PC-9 (cell line): Measurements from ENCODE around the gene PLCH2. TPM values are rescaled to one million over a fixed set of nuclear protein-coding genes. Genes with fewer than 3 reads are reported as not detected.
A peak's percentile ranks its signal among the peaks of the same experiment; 100 is the strongest.

Source experiments
- BruUV-seq: library from RNA; stranded (reverse); fragments of 400-500 nt; replicated peaks from 2 replicates; lab custom pipeline; 2021; lab: Mats Ljungman, UMichigan
- CTCF ChIA-PET: fragments of 300-600 bp; sonication (Branson Sonifier 250); formaldehyde crosslinking; loops from one replicate; lab custom pipeline; 2022; ENCODE audit warnings: antibody characterized with exemption; lab: Charles Lee
- POLR2A ChIA-PET: fragments of 300-600 bp; sonication (Branson Sonifier 250); formaldehyde crosslinking; loops from one replicate; lab custom pipeline; 2022; ENCODE audit warnings: antibody characterized with exemption; ENCODE audit not compliant: unreplicated experiment; lab: Charles Lee
- DNase-seq, 2 experiments: peaks; one replicate each; pipeline versions ENCODE4 v3.0.0 to v3.0.0-alpha.2; 2015 to 2022; ENCODE audit warnings: mixed read lengths in 1 of 2
- H2AFZ ChIP-seq: fragments of 200-600 bp; sonication (generic); 2 replicates; pipeline ENCODE4 v1.8.1; 2017; ENCODE audit warnings: antibody characterized with exemption
- H3F3A ChIP-seq: fragments of 200-600 bp; sonication (generic); 2 replicates; pipeline ENCODE4 v1.8.1; 2017; ENCODE audit warnings: antibody characterized with exemption, mild to moderate bottlenecking, low read depth; ENCODE audit not compliant: insufficient read depth
- H3K27ac ChIP-seq: fragments of 200-600 bp; sonication (generic); 2 replicates; pipeline ENCODE4 v1.6.1; 2016; ENCODE audit warnings: mixed run types
- H3K27me3 ChIP-seq: fragments of 200-600 bp; sonication (generic); 2 replicates; pipeline ENCODE4 v1.6.1; 2016; ENCODE audit warnings: low read depth, mixed run types; ENCODE audit not compliant: insufficient read depth
- H3K36me3 ChIP-seq: fragments of 200-600 bp; sonication (generic); 2 replicates; pipeline ENCODE4 v1.6.1; 2016; ENCODE audit warnings: low read depth, mixed run types
- H3K4me1 ChIP-seq: fragments of 200-600 bp; sonication (generic); replicated peaks from 2 replicates; pipeline ENCODE4 v1.6.1; 2016; ENCODE audit warnings: mixed run types; ENCODE audit not compliant: insufficient read depth
- H3K4me2 ChIP-seq: fragments of 200-600 bp; sonication (generic); 2 replicates; pipeline ENCODE4 v1.6.1; 2017; ENCODE audit warnings: mixed run types
- H3K4me3 ChIP-seq: fragments of 200-600 bp; sonication (generic); 2 replicates; pipeline ENCODE4 v1.6.1; 2016; ENCODE audit warnings: mixed run types
- H3K79me2 ChIP-seq: fragments of 200-600 bp; sonication (generic); 2 replicates; pipeline ENCODE4 v1.6.1; 2017; ENCODE audit warnings: low read depth, mixed run types
- H3K9me2 ChIP-seq: fragments of 200-600 bp; sonication (generic); 2 replicates; pipeline ENCODE4 v1.8.1; 2017; ENCODE audit warnings: mild to moderate bottlenecking; ENCODE audit not compliant: insufficient read depth
- H3K9me3 ChIP-seq: fragments of 200-600 bp; sonication (generic); 2 replicates; pipeline ENCODE4 v1.8.1; 2016; ENCODE audit warnings: low read depth; ENCODE audit not compliant: insufficient read depth
- H4K20me1 ChIP-seq: fragments of 200-600 bp; sonication (generic); 2 replicates; pipeline ENCODE4 v1.8.1; 2017; ENCODE audit not compliant: insufficient read depth
- EZH2 ChIP-seq: fragments of 200-600 bp; sonication (generic); IDR thresholded peaks from 2 replicates; pipeline ENCODE4 v1.8.0; 2017; ENCODE audit warnings: antibody characterized with exemption, low read depth
- intact Hi-C: fragments of 100-400 bp; cut with micrococcal nuclease; formaldehyde crosslinking; loops from one replicate; pipeline ENCODE4 v1.10.0; 2022; ENCODE audit not compliant: unreplicated experiment
- total RNA-seq: library from RNA; stranded (reverse); gene quantifications from 2 replicates; pipeline ENCODE4 v1.2.3, GENCODE V29; 2021
- TF ChIP-seq, protein P1 (sequence below): fragments of 200-600 bp; sonication (generic); conservative IDR thresholded peaks from 2 replicates; pipeline ENCODE4 v1.6.1; 2017; ENCODE audit warnings: mixed run types, antibody characterized with exemption, mild to moderate bottlenecking, moderate library complexity

PLCH2 gene
- total RNA-seq, 1 experiment from 2014 or later: 0.98 TPM

DNA sequence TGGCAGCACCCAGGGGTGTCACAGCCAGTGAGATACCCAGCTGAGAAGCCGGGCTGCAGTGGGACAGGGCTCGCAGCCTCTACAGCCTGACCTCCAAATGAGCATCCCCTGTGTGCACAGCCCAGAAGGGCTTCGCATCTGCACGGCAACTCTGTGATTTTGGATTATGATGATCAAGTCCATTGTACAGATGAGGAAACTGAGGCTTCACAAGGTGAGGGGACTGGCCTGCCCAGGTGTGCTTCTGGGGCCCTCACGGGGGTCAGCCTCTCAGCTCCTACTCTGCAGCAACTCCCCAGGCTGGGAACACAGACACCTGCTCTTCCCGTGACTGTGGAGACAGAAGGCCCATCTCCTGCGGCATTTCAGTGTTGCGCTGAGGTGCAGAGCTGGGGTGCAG lies 62.8 kb downstream of the PLCH2 start:
- ChIA-PET POLR2A (no interaction called here), CTCF (no interaction called here)
- Histone ChIP-seq H3K79me2 (no peaks in the 10 kb centered on the region), H3K4me3 (no peak overlapping the region), H3K9me2 (no peaks in the 10 kb centered on the region), H3K27me3 (no peaks in the 10 kb centered on the region), H4K20me1 (no peaks in the 10 kb centered on the region), H3K36me3 (no peaks in the 10 kb centered on the region), H3K4me1 (peaks cover 26% of the 10 kb centered on the region), H3K9me3 (no peaks in the 10 kb centered on the region), H3K27ac (no peak overlapping the region), H3F3A (peaks cover 19% of the 10 kb centered on the region; the same call in 1 of the 2 replicates), H2AFZ (no peak overlapping the region), H3K4me2 (no peak overlapping the region)
- TF ChIP-seq EZH2: no peak
- TF ChIP-seq, protein P1, sequence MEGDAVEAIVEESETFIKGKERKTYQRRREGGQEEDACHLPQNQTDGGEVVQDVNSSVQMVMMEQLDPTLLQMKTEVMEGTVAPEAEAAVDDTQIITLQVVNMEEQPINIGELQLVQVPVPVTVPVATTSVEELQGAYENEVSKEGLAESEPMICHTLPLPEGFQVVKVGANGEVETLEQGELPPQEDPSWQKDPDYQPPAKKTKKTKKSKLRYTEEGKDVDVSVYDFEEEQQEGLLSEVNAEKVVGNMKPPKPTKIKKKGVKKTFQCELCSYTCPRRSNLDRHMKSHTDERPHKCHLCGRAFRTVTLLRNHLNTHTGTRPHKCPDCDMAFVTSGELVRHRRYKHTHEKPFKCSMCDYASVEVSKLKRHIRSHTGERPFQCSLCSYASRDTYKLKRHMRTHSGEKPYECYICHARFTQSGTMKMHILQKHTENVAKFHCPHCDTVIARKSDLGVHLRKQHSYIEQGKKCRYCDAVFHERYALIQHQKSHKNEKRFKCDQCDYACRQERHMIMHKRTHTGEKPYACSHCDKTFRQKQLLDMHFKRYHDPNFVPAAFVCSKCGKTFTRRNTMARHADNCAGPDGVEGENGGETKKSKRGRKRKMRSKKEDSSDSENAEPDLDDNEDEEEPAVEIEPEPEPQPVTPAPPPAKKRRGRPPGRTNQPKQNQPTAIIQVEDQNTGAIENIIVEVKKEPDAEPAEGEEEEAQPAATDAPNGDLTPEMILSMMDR: no peak
- DNase-seq: no peak
- intact Hi-C loops: loop anchor here (10.0 kb wide), 1 partner anchor 224 kb away; no protein-coding TSS in a partner anchor
- BruUV-seq: no TSS peak

DNA sequence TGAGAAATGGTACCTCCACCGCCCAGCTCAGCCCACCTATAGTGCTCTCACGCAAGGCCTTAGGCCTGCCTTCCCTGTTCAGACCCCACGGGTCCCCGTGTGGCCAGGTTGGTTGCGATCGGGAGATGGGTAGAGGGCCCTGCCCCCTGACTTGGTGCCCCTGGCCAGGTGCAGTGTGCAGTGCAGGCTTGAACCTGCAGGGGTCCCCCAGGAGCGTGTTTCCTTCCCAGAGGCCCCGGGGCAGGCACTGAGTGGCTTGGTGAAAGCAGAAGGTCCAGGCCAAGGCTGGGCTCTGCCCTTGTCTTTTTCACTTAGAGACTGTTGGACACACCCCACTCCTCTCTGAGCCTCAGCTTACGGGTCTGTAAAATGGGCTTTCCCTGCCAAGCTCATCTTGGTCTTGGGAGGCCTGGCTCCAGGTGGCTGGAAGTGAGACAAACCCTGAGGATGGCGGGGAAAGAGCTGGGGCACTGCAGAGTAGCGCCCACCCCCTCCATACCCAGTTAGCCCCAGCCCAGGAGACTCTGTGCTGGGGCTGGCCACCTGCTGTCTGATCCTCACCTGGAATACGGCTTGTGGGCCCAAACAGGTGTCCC lies 63.3 kb downstream of the PLCH2 start:
- TF ChIP-seq, protein P1: peak; percentile 60
- TF ChIP-seq EZH2: no peak
- Histone ChIP-seq H3K27ac (no peak overlapping the region), H3K79me2 (no peaks in the 10 kb centered on the region), H4K20me1 (no peaks in the 10 kb centered on the region), H3K27me3 (no peaks in the 10 kb centered on the region), H3K4me3 (no peak overlapping the region), H2AFZ (no peak overlapping the region), H3K4me2 (no peak overlapping the region), H3K36me3 (no peaks in the 10 kb centered on the region), H3F3A (peaks cover 19% of the 10 kb centered on the region; the same call in 1 of the 2 replicates), H3K9me2 (no peaks in the 10 kb centered on the region), H3K4me1 (peaks cover 20% of the 10 kb centered on the region), H3K9me3 (no peaks in the 10 kb centered on the region)
- ChIA-PET POLR2A (no interaction called here), CTCF (no interaction called here)
- BruUV-seq: no TSS peak
- intact Hi-C loops: loop anchor here (10.0 kb wide), 1 partner anchor 225 kb away; no protein-coding TSS in a partner anchor
- no peak for DNase-seq

DNA sequence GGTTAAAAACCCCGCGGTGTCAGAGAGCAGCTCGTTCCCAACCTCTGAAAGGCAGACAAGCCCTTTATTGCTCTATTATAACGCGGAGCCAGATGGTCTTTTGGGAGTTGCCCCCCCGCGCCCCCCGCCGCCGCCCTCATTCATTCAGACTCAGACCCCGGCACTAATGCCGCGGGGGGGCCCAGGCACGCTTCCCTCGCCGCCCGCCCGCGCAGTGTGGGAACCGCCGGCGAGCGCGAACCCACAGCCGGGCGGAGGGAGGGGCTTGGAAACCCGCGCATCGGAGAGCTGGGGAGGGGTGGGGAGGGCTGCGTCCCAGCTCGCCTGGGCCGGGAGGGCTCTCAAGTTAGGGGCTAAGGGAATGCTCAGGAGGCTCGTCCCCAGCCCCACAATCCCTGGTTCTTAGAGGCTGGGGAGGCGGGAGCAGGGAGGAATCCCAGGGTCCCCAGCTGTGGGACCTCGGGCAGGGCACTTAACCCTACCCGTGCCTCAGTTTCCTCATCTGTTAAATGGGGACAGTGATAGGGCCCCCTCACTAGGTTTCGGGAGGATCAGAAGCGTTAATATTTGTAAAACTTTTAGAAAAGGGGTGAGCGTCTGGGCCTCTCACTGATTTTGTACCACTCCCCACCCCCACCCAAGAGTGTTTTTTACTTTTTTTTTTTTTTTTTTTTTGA lies 64.9 kb downstream of the PLCH2 start:
- no peak overlapping the region for H3K27ac ChIP-seq
- H3K9me3 ChIP-seq: no peaks in the 10 kb centered on the region
- no peak overlapping the region for H3K4me3 ChIP-seq
- H2AFZ ChIP-seq: no peak overlapping the region
- no peaks in the 10 kb centered on the region for H3K36me3 ChIP-seq
- H3F3A ChIP-seq: peaks cover 24% of the 10 kb centered on the region; the same call in 1 of the 2 replicates
- no TSS peak for BruUV-seq
- CTCF ChIA-PET: no interaction called here
- intact Hi-C loops: loop anchor here (10.0 kb wide), 1 partner anchor 104 kb away; no protein-coding TSS in a partner anchor
- H4K20me1 ChIP-seq: no peaks in the 10 kb centered on the region
- no peak for DNase-seq
- no peaks in the 10 kb centered on the region for H3K79me2 ChIP-seq
- POLR2A ChIA-PET: interaction anchor here (0.6 kb wide), 1 partner anchor 121 kb away, joined by 10 read pairs; no protein-coding TSS in a partner anchor
- H3K9me2 ChIP-seq: no peaks in the 10 kb centered on the region
- H3K27me3 ChIP-seq: no peaks in the 10 kb centered on the region
- H3K4me2 ChIP-seq: peak overlapping the region; percentile 19; the same call in 1 of the 2 replicates
- H3K4me1 ChIP-seq: peaks cover 21% of the 10 kb centered on the region
- TF ChIP-seq, protein P1: no peak
- TF ChIP-seq EZH2: no peak
